NCI-H82 treated with DMSO at 0.1 percent for 48 hours (cell line): ENCODE measurements around the gene CCL27.

ENCODE experiments used
- DNase-seq: peaks from one replicate; lab custom pipeline; 2025; ENCODE audit not compliant: unreplicated experiment; lab: John Stamatoyannopoulos, UW

The CCL27 gene

GRCh38 chr9:34684816-34685215 is 22.4 kb upstream of the CCL27 start:
- no peak for DNase-seq

- DNase-seq = no peak
These were observed 21.7 kb upstream of the CCL27 start for GRCh38 chr9:34684145-34684544.

- DNase-seq = no peak
These were observed 13.4 kb upstream of the CCL27 start for GRCh38 chr9:34675869-34676268.

- peak; percentile 77 for DNase-seq
These were observed 12.7 kb upstream of the CCL27 start for GRCh38 chr9:34675048-34675714.

GRCh38 chr9:34674440-34674839 is 12.0 kb upstream of the CCL27 start:
- DNase-seq = no peak

GRCh38 chr9:34671307-34671706 is 8.8 kb upstream of the CCL27 start:
- DNase-seq = no peak

GRCh38 chr9:34669809-34670562 is 7.5 kb upstream of the CCL27 start:
- DNase-seq = no peak

- peak; percentile 76 for DNase-seq
These were observed 3.2 kb upstream of the CCL27 start for GRCh38 chr9:34665381-34666250.

GRCh38 chr9:34665067-34665380 is 2.6 kb upstream of the CCL27 start:
- DNase-seq = no peak

GRCh38 chr9:34664281-34665066 is 2.0 kb upstream of the CCL27 start:
- DNase-seq = peak; percentile 44

GRCh38 chr9:34663303-34663605 is 797 bp upstream of the CCL27 start:
- DNase-seq = no peak

GRCh38 chr9:34659592-34660253 is 2.7 kb downstream of the CCL27 start:
- no peak for DNase-seq

- no peak for DNase-seq
These were observed 4.0 kb downstream of the CCL27 start for GRCh38 chr9:34658461-34658860.

- DNase-seq = no peak
These were observed 5.5 kb downstream of the CCL27 start for GRCh38 chr9:34656992-34657391.

GRCh38 chr9:34655394-34655793 is 7.1 kb downstream of the CCL27 start:
- no peak for DNase-seq

- DNase-seq = peak; percentile 57
These were observed 8.0 kb downstream of the CCL27 start for GRCh38 chr9:34654323-34655051.

- DNase-seq = peak; percentile 49
These were observed 9.0 kb downstream of the CCL27 start for GRCh38 chr9:34653151-34654072.

GRCh38 chr9:34652602-34653000 is 9.9 kb downstream of the CCL27 start:
- no peak for DNase-seq
